Brain microvascular endothelial cell (primary cell): Measurements from ENCODE around the gene OR10P1.

Experiments used
- DNase-seq: peaks from one replicate; pipeline ENCODE4 v3.0.0-alpha.2; 2020
- H3K27ac ChIP-seq: fragments of 250-450 bp; sonication (Bioruptor Pico); 2 replicates; pipeline ENCODE4 v1.5.1; 2020; ENCODE audit warnings: mild to moderate bottlenecking, moderate library complexity
- H3K27me3 ChIP-seq: fragments of 250-450 bp; sonication (Bioruptor Pico); replicated peaks from 2 replicates; pipeline ENCODE4 v1.5.1; 2020; ENCODE audit warnings: mild to moderate bottlenecking
- H3K36me3 ChIP-seq: fragments of 250-450 bp; sonication (Bioruptor Pico); replicated peaks from 2 replicates; pipeline ENCODE4 v1.5.1; 2020; ENCODE audit warnings: mild to moderate bottlenecking
- H3K4me3 ChIP-seq: 2 replicates; pipeline ENCODE4 v1.5.1; 2011; ENCODE audit warnings: low read depth, mild to moderate bottlenecking, control low read depth, low read length, moderate library complexity
- in situ Hi-C: cut with HindIII; loops from 2 replicates; pipeline ENCODE4 v1.10.0; 2017; ENCODE audit warnings: low sequenced_read_pairs, low pct_ligation_motif_present
- TF ChIP-seq, protein P1 (sequence below): IDR thresholded peaks from 2 replicates; pipeline ENCODE4 v1.5.1; 2011; ENCODE audit warnings: low read depth, mild to moderate bottlenecking, moderate library complexity, low read length, control low read depth, inconsistent platforms; ENCODE audit errors: missing control alignments

The OR10P1 gene

DNA sequence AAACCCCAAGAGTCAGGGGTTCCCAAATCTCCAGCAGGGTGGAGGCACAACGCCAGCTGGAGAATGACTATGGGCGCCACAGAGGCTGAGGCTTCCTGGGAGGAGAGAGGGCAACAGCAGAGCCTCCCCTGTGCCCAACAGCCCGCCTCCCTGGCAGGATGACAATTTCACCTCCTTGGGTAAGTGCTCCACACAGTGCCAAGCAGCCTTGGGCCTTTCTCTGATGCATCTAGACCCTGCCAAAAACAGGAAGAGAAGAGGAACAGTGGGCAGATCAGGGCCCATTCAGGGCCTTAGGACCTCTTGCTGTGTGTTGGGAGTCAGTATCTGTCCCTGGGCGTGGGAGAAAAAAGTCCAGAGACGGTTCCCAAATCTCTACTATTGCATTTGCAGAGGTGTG is 5.0 kb upstream of the OR10P1 start:
- H3K27ac ChIP-seq, result no peak overlapping the region
- in situ Hi-C loops, result no loop called here
- no peaks in the 10 kb centered on the region for H3K36me3 ChIP-seq
- no peak for DNase-seq
- TF ChIP-seq, protein P1, sequence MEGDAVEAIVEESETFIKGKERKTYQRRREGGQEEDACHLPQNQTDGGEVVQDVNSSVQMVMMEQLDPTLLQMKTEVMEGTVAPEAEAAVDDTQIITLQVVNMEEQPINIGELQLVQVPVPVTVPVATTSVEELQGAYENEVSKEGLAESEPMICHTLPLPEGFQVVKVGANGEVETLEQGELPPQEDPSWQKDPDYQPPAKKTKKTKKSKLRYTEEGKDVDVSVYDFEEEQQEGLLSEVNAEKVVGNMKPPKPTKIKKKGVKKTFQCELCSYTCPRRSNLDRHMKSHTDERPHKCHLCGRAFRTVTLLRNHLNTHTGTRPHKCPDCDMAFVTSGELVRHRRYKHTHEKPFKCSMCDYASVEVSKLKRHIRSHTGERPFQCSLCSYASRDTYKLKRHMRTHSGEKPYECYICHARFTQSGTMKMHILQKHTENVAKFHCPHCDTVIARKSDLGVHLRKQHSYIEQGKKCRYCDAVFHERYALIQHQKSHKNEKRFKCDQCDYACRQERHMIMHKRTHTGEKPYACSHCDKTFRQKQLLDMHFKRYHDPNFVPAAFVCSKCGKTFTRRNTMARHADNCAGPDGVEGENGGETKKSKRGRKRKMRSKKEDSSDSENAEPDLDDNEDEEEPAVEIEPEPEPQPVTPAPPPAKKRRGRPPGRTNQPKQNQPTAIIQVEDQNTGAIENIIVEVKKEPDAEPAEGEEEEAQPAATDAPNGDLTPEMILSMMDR, result no peak
- no peaks in the 10 kb centered on the region for H3K27me3 ChIP-seq
- H3K4me3 ChIP-seq, result no peak overlapping the region

DNA sequence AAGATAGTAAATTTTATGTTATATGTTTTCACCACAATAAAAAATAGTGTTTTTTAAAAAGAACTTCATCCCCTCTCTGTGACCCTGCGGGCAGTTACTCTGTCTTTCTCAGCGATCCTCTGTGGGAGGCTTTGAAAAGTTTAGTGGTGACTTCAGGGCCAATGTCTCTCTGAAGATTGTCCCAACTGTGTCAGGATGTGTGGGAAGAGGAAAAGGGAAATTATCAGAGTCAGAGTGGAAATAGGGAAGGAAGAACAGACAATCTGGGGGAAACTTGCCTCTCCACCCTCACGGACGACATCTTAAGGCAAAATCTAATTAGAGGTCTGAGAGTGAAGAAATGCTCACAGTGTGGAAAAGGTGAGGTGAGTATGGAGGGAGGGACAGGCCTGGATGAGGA is 3.5 kb upstream of the OR10P1 start:
- in situ Hi-C loops, result no loop called here
- H3K27me3 ChIP-seq, result peaks cover 3% of the 10 kb centered on the region
- DNase-seq, result no peak

DNA sequence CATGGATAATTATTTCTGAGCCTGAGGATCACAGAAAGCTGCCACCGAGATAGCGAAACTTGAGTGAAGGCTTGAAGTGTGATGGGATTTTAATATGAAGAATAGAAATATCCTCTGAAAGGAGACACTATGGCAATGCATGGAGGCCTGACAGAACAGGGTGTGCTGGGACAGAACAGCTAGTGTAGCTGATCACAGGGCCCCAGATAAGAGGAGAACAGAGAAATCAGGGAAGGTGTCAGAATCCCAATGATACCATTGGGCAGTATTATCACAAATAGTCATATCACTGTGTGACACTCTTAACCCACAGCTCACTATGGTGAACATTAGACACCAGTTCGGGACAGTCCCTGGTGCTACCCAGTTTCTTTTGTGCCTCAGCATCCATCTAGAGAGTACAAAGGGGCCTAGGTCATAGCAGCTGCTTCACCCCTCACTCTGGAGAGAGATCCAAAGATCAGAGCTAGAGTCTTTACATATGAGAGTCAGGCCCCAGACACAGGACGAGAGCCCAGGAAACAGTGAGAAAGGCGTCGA is 506 bp upstream of the OR10P1 start:
- no peak for DNase-seq
- Histone ChIP-seq H3K36me3 (no peaks in the 10 kb centered on the region), H3K27ac (no peak overlapping the region), H3K27me3 (peaks cover 3% of the 10 kb centered on the region), H3K4me3 (no peak overlapping the region)
- in situ Hi-C loops, result no loop called here
- TF ChIP-seq, protein P1, result no peak

More for the DNA sequence above, 3.5 kb upstream of the OR10P1 start:
- Histone ChIP-seq H3K36me3 (no peaks in the 10 kb centered on the region), H3K4me3 (no peak overlapping the region), H3K27ac (no peak overlapping the region)
- TF ChIP-seq, protein P1, result no peak

DNA sequence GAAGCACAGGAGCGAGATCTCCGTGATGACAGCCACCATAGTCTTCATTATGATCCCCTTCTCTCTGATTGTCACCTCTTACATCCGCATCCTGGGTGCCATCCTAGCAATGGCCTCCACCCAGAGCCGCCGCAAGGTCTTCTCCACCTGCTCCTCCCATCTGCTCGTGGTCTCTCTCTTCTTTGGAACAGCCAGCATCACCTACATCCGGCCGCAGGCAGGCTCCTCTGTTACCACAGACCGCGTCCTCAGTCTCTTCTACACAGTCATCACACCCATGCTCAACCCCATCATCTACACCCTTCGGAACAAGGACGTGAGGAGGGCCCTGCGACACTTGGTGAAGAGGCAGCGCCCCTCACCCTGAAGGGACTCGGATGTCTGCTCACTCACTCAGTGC is 775 bp downstream of the OR10P1 start:
- in situ Hi-C loops, result no loop called here
- H3K4me3 ChIP-seq, result no peak overlapping the region
- no peaks in the 10 kb centered on the region for H3K36me3 ChIP-seq
- peaks cover 3% of the 10 kb centered on the region for H3K27me3 ChIP-seq
- no peak for DNase-seq
- no peak overlapping the region for H3K27ac ChIP-seq
- TF ChIP-seq, protein P1, result no peak

DNA sequence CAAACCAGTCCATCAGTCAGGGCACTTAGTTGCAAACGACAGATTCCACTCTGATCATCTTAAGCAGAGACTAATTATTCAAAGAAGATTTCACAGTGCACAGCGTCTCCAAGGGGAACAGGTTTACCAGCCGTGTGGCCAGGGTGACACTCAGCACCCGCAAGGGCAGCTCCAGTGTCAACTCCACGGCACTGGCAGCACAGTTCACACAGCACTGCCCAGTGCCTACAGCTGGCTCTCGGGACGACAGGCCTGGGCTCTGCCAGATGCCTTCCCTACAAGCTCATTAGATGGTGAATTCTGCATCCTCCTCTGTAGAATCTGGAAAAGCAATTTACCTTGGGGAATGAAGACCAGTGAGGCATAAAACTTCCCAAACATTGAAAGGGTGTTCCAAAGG is 4.9 kb downstream of the OR10P1 start:
- H3K36me3 ChIP-seq, result no peaks in the 10 kb centered on the region
- H3K27ac ChIP-seq, result no peak overlapping the region
- no peak for DNase-seq
- no peak overlapping the region for H3K4me3 ChIP-seq
- TF ChIP-seq, protein P1, result no peak
- in situ Hi-C loops, result no loop called here
- H3K27me3 ChIP-seq, result peaks cover 3% of the 10 kb centered on the region

DNA sequence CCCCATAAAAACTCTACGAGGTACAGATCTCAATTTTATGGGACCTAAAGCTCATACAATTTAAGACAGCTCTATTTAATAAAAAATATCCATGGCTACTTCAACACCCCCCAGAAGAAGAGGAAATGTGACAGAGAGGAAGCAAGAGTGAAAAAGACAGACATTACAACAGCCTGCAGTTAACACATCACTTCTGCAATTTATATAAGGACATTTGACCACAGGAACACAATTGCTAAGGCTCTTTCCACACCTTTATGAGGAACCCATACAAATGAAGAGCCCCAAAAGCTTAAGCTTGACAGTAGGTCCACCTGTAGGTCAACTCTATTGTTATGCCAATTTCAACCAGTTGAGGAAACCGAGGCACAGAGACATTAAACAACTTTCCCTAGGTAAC is 5.6 kb downstream of the OR10P1 start:
- H3K4me3 ChIP-seq, result no peak overlapping the region
- TF ChIP-seq, protein P1, result no peak
- no peak overlapping the region for H3K27ac ChIP-seq
- no peak for DNase-seq
- H3K36me3 ChIP-seq, result no peaks in the 10 kb centered on the region
- peaks cover 3% of the 10 kb centered on the region for H3K27me3 ChIP-seq
- in situ Hi-C loops, result no loop called here
